HepG2 (cell line): ENCODE data around the gene HSD11B2. TPM values are rescaled to one million over a fixed set of nuclear protein-coding genes. Genes with fewer than 3 reads are reported as not detected.

Experiments used
- ATAC-seq: fragments of 200-7000 bp; cut with Tn5 transposase; 3 replicates; pipeline ENCODE4 v1.9.1; 2020; ENCODE audit warnings: mild to moderate bottlenecking, moderate library complexity
- BruUV-seq: library from RNA; stranded (reverse); fragments of 400-500 nt; replicated peaks from 2 replicates; lab custom pipeline; 2021; lab: Mats Ljungman, UMichigan
- CTCF ChIA-PET: fragments of 300-600 bp; formaldehyde crosslinking; extraction: SDS; loops from one replicate; lab custom pipeline; 2021; ENCODE audit warnings: low total read pairs, inconsistent platforms, low intra/inter-chr PET ratio; lab: Yijun Ruan, JAX
- POLR2A ChIA-PET: fragments of 350-600 bp; sonication (Branson Sonifier 250); formaldehyde crosslinking; loops from one replicate; lab custom pipeline; 2020; ENCODE audit warnings: antibody characterized with exemption, inconsistent platforms; lab: Yijun Ruan, JAX
- DNase-seq: peaks from one replicate; pipeline ENCODE4 v3.0.0-alpha.2; 2015; ENCODE audit warnings: low spot score
- FAIRE-seq: peaks from 3 replicates; lab custom pipeline; 2011; peaks lifted over from hg19 to GRCh38; lab: Jason Lieb, UNC
- H2AFZ ChIP-seq: one replicate; pipeline ENCODE4 v1.6.1; 2011; ENCODE audit warnings: low read length, inconsistent platforms
- H3K27ac ChIP-seq: fragments of 300-600 bp; 3 replicates; pipeline ENCODE4 v1.8.0; 2011; ENCODE audit warnings: mixed run types, mild to moderate bottlenecking, mixed read lengths, low read length, inconsistent platforms; ENCODE audit not compliant: insufficient read depth; ENCODE audit errors: extremely low read length
- H3K27me3 ChIP-seq, 2 experiments: fragments of 200-600 bp in 1 of 2; 2 replicates in 1 of 2; 3 replicates in 1 of 2; pipeline versions ENCODE4 v1.6.0 to v1.8.0; 2011; ENCODE audit warnings: low read length in 2 of 2, mild to moderate bottlenecking in 2 of 2, moderate library complexity in 2 of 2, inconsistent platforms in 1 of 2; ENCODE audit not compliant: insufficient read depth in 2 of 2, control insufficient read depth in 1 of 2
- H3K36me3 ChIP-seq, 2 experiments: fragments of 200-600 bp in 1 of 2; replicated peaks in 1 of 2; 2 replicates in 1 of 2; 3 replicates in 1 of 2; pipeline versions ENCODE4 v1.5.1 to v1.8.0; 2011; ENCODE audit warnings: low read length in 2 of 2, inconsistent platforms in 1 of 2; ENCODE audit not compliant: insufficient read depth in 2 of 2, control insufficient read depth in 1 of 2
- H3K4me1 ChIP-seq: 2 replicates; pipeline ENCODE4 v1.5.1; 2012; ENCODE audit warnings: low read length, inconsistent platforms; ENCODE audit not compliant: insufficient read depth
- H3K4me2 ChIP-seq: 2 replicates; pipeline ENCODE4 v1.6.0; 2011; ENCODE audit warnings: low read depth, low read length, inconsistent platforms
- H3K4me3 ChIP-seq, 3 experiments: fragments of 200-600 bp in 1 of 3; sonication (generic), shearing (Covaris generic) in 1 of 3; replicated peaks in 1 of 3; 2 replicates each; pipeline ENCODE4 v1.5.1; 2011 to 2016; ENCODE audit warnings: low read length in 3 of 3, inconsistent platforms in 2 of 3, low read depth in 2 of 3, mild to moderate bottlenecking in 2 of 3, control low read depth in 1 of 3, mixed read lengths in 1 of 3; ENCODE audit not compliant: insufficient read depth in 1 of 3
- H3K79me2 ChIP-seq: one replicate; pipeline ENCODE4 v1.6.1; 2011; ENCODE audit warnings: low read length, inconsistent platforms; ENCODE audit not compliant: insufficient read depth
- H3K9ac ChIP-seq: 2 replicates; pipeline ENCODE4 v1.6.0; 2011; ENCODE audit warnings: mild to moderate bottlenecking, low read depth, low read length, inconsistent platforms; ENCODE audit not compliant: insufficient read depth
- H3K9me3 ChIP-seq: 2 replicates; pipeline ENCODE4 v1.5.1; 2012; ENCODE audit warnings: mild to moderate bottlenecking, low read length
- H4K20me1 ChIP-seq: 2 replicates; pipeline ENCODE4 v1.6.0; 2011; ENCODE audit warnings: inconsistent platforms, mild to moderate bottlenecking, low read length, moderate library complexity; ENCODE audit not compliant: insufficient read depth
- CREM ChIP-seq, 2 experiments: sonication (generic) in 1 of 2; formaldehyde crosslinking in 1 of 2; IDR thresholded peaks; 2 replicates each; pipeline versions ENCODE4 v1.4.0 to v1.6.1; 2016 to 2020; ENCODE audit warnings: antibody characterized with exemption in 1 of 2, mild to moderate bottlenecking in 1 of 2, missing genetic modification reagents in 1 of 2
- MAFK ChIP-seq, 2 experiments: IDR thresholded peaks in 1 of 2; conservative IDR thresholded peaks in 1 of 2; 2 replicates each; pipeline ENCODE4 v1.6.1; 2011; ENCODE audit warnings: improper control_type of control experiment in 2 of 2, low read length in 2 of 2
- SIX4 ChIP-seq: sonication (generic); formaldehyde crosslinking; IDR thresholded peaks from 2 replicates; pipeline ENCODE4 v1.4.0; 2020; ENCODE audit warnings: missing genetic modification reagents
- ZNF414 ChIP-seq: sonication (generic); formaldehyde crosslinking; IDR thresholded peaks from 2 replicates; pipeline ENCODE4 v1.5.0; 2020; ENCODE audit warnings: missing genetic modification reagents
- ZNF530 ChIP-seq: sonication (generic); formaldehyde crosslinking; IDR thresholded peaks from 2 replicates; pipeline ENCODE4 v1.5.0; 2020; ENCODE audit warnings: low read depth, mild to moderate bottlenecking, missing genetic modification reagents
- ZNF567 ChIP-seq: sonication (generic); formaldehyde crosslinking; IDR thresholded peaks from 2 replicates; pipeline ENCODE4 v1.8.1; 2023; ENCODE audit warnings: mild to moderate bottlenecking, missing genetic modification reagents, borderline replicate concordance
- ZNF878 ChIP-seq: sonication (generic); formaldehyde crosslinking; IDR thresholded peaks from 2 replicates; pipeline ENCODE4 v1.8.1; 2023; ENCODE audit warnings: mild to moderate bottlenecking, missing genetic modification reagents, moderate library complexity
- WGBS: methylation state at CpG from one replicate; pipeline ENCODE4 v1.1.6; 2017; ENCODE audit warnings: low lambda C conversion rate; 5-methylcytosine and 5-hydroxymethylcytosine counted together
- in situ Hi-C: cut with HindIII; loops from 2 replicates; pipeline ENCODE4 v1.10.0; 2017; ENCODE audit warnings: low pct_unique_long_range_greater_than_20kb; ENCODE audit not compliant: extremely low pct_ligation_motif_present
- intact Hi-C: fragments of 100-400 bp; cut with micrococcal nuclease; formaldehyde crosslinking; loops from one replicate; pipeline ENCODE4 v1.10.0; 2022; ENCODE audit not compliant: unreplicated experiment
- polyA plus RNA-seq, 8 experiments: library from polyadenylated mRNA; depleted of rRNA in 3 of 8; stranded (reverse) in 7 of 8; unstranded in 1 of 8; fragments of >200 nt; fragmentation: Illumina TruSeq in 4 of 8; extraction: Trizol in 4 of 8; gene quantifications; 2 replicates each; pipeline versions ENCODE4 v1.2.1 to v1.2.3, GENCODE V29; 2011 to 2016; ENCODE audit warnings: low read depth in 4 of 8, missing spikeins in 1 of 8, mixed read lengths in 1 of 8; ENCODE audit not compliant: insufficient read depth in 1 of 8
- total RNA-seq, 5 experiments: library from RNA; depleted of rRNA; stranded (reverse); fragments of >200 nt; fragmentation: Illumina TruSeq; extraction: Trizol; gene quantifications; 2 replicates each; pipeline ENCODE4 v1.2.3, GENCODE V29; 2016; ENCODE audit warnings: low read depth in 1 of 5
- TF ChIP-seq, protein P1 (sequence below): IDR thresholded peaks from 2 replicates; pipeline ENCODE4 v1.4.0; 2020; ENCODE audit warnings: mild to moderate bottlenecking, missing genetic modification reagents

The HSD11B2 gene
- total and polyA plus RNA-seq, 2 of the 13 experiments (the other 11 are each of a cell fraction or from before 2014, with no cell fraction given), result 8.9 to 13.6 TPM

- TF ChIP-seq, protein P1, sequence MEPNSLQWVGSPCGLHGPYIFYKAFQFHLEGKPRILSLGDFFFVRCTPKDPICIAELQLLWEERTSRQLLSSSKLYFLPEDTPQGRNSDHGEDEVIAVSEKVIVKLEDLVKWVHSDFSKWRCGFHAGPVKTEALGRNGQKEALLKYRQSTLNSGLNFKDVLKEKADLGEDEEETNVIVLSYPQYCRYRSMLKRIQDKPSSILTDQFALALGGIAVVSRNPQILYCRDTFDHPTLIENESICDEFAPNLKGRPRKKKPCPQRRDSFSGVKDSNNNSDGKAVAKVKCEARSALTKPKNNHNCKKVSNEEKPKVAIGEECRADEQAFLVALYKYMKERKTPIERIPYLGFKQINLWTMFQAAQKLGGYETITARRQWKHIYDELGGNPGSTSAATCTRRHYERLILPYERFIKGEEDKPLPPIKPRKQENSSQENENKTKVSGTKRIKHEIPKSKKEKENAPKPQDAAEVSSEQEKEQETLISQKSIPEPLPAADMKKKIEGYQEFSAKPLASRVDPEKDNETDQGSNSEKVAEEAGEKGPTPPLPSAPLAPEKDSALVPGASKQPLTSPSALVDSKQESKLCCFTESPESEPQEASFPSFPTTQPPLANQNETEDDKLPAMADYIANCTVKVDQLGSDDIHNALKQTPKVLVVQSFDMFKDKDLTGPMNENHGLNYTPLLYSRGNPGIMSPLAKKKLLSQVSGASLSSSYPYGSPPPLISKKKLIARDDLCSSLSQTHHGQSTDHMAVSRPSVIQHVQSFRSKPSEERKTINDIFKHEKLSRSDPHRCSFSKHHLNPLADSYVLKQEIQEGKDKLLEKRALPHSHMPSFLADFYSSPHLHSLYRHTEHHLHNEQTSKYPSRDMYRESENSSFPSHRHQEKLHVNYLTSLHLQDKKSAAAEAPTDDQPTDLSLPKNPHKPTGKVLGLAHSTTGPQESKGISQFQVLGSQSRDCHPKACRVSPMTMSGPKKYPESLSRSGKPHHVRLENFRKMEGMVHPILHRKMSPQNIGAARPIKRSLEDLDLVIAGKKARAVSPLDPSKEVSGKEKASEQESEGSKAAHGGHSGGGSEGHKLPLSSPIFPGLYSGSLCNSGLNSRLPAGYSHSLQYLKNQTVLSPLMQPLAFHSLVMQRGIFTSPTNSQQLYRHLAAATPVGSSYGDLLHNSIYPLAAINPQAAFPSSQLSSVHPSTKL (CRISPR knock-in tag), result no peak
- TF ChIP-seq ZNF567 (CRISPR knock-in tag), result no peak
- TF ChIP-seq SIX4 (CRISPR knock-in tag), result no peak
- no peak for TF ChIP-seq CREM (IDR thresholded peaks at IDR 0.05)
- no peak for TF ChIP-seq CREM (CRISPR knock-in tag; IDR thresholded peaks at IDR 0.05)
Observed at GRCh38 chr16:67407788-67408452, 23.0 kb upstream of the HSD11B2 start (continued).

GRCh38 chr16:67409631-67410030, 21.3 kb upstream of the HSD11B2 start:
- 84% methylated on average over 9 of the region's 9 CpGs for WGBS
- CTCF ChIA-PET, result no interaction called here
- H3K79me2 ChIP-seq, result no peaks in the 10 kb centered on the region

More at GRCh38 chr16:67409631-67410030, 21.3 kb upstream of the HSD11B2 start:
- intact Hi-C loops, result no loop called here
- ATAC-seq, result no peak
- Histone ChIP-seq H4K20me1 (no peaks in the 10 kb centered on the region), H3K27me3 (peaks cover 0 to 14% of the 10 kb centered on the region in 2 experiments; a peak in 3 of 5 replicates), H3K4me2 (no peak overlapping the region), H2AFZ (no peak overlapping the region)
- in situ Hi-C loops, result no loop called here
- TF ChIP-seq ZNF878 (CRISPR knock-in tag) (no peak), ZNF530 (no peak), MAFK (conservative IDR thresholded peaks at IDR 0.05 in 1 of 2, IDR thresholded peaks at IDR 0.05 in 1 of 2; ENCODE audit: low read length in 2 of 2) (peak in 1 of 2 experiments; percentile 23; a peak in 2 of 4 replicates), ZNF414 (no peak)
- TF ChIP-seq, all 625 proteins: peak for 1
- no peaks in the 10 kb centered on the region for H3K36me3 ChIP-seq
- no TSS peak for BruUV-seq
- peaks cover 38% of the 10 kb centered on the region for H3K4me1 ChIP-seq
- no peak overlapping the region for H3K27ac ChIP-seq
- H3K9me3 ChIP-seq, result no peaks in the 10 kb centered on the region
- POLR2A ChIA-PET, result no interaction called here
- FAIRE-seq (no peak), DNase-seq (no peak)
- no peak overlapping the region for H3K4me3 ChIP-seq
- H3K9ac ChIP-seq, result no peak overlapping the region
